Measurements from ENCODE around the gene ASCC3.

The ASCC3 gene

DNA sequence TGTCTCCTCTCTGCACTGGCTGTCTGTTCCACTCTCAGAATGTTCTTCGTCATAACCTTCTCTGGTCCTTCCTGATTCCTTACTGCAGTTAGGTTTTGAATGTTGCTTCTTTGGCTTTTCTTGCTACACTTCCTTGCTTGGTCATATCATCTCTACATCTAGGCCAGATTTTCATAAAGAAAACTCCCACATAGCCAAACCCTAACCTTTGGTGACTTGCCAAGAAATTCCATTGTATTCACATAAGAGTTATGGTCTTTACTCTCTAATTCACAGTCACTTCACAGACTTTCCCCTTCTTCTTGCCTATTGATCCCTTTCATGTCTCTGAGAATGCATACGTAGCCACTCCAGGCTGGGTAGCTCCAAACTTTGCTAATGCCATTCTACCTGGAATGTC lies 374.5 kb downstream of the ASCC3 start:
- no peaks in the 10 kb centered on the region for H3K27me3 Mint-ChIP-seq
- H3K4me1 Mint-ChIP-seq, result no peaks in the 10 kb centered on the region
- no peak overlapping the region for H3K27ac Mint-ChIP-seq
- H3K4me3 Mint-ChIP-seq, result no peak overlapping the region
- H3K9me3 Mint-ChIP-seq, result no peaks in the 10 kb centered on the region
- ATAC-seq, result no peak
- DNase-seq, result no peak

- Mint-ChIP-seq H3K4me1 (no peaks in the 10 kb centered on the region), H3K27ac (no peak overlapping the region), H3K27me3 (peaks cover 5% of the 10 kb centered on the region), H3K4me3 (no peak overlapping the region), H3K9me3 (no peaks in the 10 kb centered on the region)
- DNase-seq, result no peak
- ATAC-seq, result no peak
These were observed 376.1 kb downstream of the ASCC3 start for GRCh38 chr6:100504786-100505737.

- DNase-seq (no peak), ATAC-seq (no peak)
- H3K4me1 Mint-ChIP-seq, result no peaks in the 10 kb centered on the region
These were observed 378.0 kb downstream of the ASCC3 start for GRCh38 chr6:100503043-100503705.

DNA sequence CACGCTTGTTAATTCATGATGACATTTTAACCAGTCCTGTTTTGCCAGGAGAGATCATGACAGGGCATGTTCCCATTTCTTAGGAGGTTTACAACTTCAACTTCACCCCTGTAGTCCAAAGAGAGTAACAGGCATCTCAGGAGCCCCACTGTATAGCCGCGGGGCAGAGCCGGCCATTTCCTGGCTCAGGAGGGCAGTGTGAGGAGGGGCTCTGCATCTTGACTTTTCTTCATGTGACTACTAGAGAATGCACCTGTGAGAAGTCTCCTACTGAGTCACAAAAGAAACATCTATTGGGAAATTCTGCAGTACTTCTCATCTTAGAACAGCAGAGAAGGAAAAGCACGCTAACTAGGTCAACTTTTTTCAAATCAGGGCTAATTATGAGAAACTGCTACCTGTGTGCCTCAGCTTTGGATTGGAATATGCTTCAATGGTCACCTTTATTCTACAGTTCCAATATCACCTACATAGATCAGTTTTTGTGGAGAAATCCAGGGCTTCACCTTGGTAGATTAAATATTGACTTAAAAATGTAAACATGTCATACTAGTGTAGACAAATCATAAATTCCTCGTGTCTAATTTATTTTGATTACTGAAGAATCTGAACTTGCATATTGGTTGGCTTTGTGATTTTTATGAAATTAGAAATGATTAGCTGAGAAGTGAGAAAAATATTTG lies 387.8 kb downstream of the ASCC3 start:
- H3K27me3 Mint-ChIP-seq, result peaks cover 29% of the 10 kb centered on the region
- no peaks in the 10 kb centered on the region for H3K4me1 Mint-ChIP-seq
- H3K27ac Mint-ChIP-seq, result no peak overlapping the region
- ATAC-seq, result no peak
- H3K4me3 Mint-ChIP-seq, result no peak overlapping the region
- DNase-seq, result no peak
- H3K9me3 Mint-ChIP-seq, result peaks cover 5 to 7% of the 10 kb centered on the region in 2 donors

More at GRCh38 chr6:100503043-100503705, 378.0 kb downstream of the ASCC3 start:
- H3K27ac Mint-ChIP-seq, result no peak overlapping the region
- H3K27me3 Mint-ChIP-seq, result peaks cover 19% of the 10 kb centered on the region
- no peak overlapping the region for H3K4me3 Mint-ChIP-seq
- peaks cover 5 to 14% of the 10 kb centered on the region in 2 donors for H3K9me3 Mint-ChIP-seq

GRCh38 chr6:100491952-100492670 lies 389.0 kb downstream of the ASCC3 start:
- Mint-ChIP-seq H3K4me1 (no peaks in the 10 kb centered on the region), H3K9me3 (peaks cover 0 to 7% of the 10 kb centered on the region in 2 donors), H3K4me3 (no peak overlapping the region), H3K27me3 (peaks cover 37% of the 10 kb centered on the region), H3K27ac (peak overlapping the region in 1 of 2 donors; percentile 83)
- ATAC-seq, result no peak
- DNase-seq, result no peak

- no peak overlapping the region for H3K27ac Mint-ChIP-seq
- no peaks in the 10 kb centered on the region for H3K9me3 Mint-ChIP-seq
- ATAC-seq (no peak), DNase-seq (no peak)
- no peaks in the 10 kb centered on the region for H3K4me1 Mint-ChIP-seq
- H3K27me3 Mint-ChIP-seq, result peaks cover 46% of the 10 kb centered on the region
- H3K4me3 Mint-ChIP-seq, result no peak overlapping the region
These were observed 391.1 kb downstream of the ASCC3 start for GRCh38 chr6:100490065-100490464.

DNA sequence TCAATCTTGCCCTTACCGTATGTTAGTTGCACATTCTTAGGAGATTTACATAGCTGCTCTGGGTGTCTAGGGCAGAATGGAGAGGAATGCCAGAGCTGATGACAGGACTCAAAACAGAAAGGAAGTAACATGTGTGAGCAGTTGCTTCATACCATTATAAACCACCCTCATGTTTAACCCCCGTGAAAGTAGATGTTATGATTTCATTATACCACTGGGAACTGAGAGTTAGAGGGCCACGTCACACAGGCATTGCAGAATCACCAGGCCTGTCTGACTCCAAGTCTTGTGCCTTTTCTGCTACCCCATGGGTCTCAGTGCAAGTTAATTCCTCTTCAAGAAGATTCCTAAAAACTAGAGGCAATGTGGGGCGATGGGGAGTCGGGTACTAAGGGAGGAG lies 392.9 kb downstream of the ASCC3 start:
- DNase-seq (no peak), ATAC-seq (no peak)
- peaks cover 54% of the 10 kb centered on the region for H3K27me3 Mint-ChIP-seq
- no peak overlapping the region for H3K27ac Mint-ChIP-seq
- peaks cover 6% of the 10 kb centered on the region for H3K4me1 Mint-ChIP-seq
- H3K4me3 Mint-ChIP-seq, result no peak overlapping the region
- no peaks in the 10 kb centered on the region for H3K9me3 Mint-ChIP-seq

- Mint-ChIP-seq H3K4me3 (no peak overlapping the region), H3K27me3 (peaks cover 53% of the 10 kb centered on the region), H3K27ac (no peak overlapping the region), H3K4me1 (peaks cover 6% of the 10 kb centered on the region), H3K9me3 (no peaks in the 10 kb centered on the region)
- DNase-seq (no peak), ATAC-seq (no peak)
These were observed 393.5 kb downstream of the ASCC3 start for GRCh38 chr6:100487638-100488037.

DNA sequence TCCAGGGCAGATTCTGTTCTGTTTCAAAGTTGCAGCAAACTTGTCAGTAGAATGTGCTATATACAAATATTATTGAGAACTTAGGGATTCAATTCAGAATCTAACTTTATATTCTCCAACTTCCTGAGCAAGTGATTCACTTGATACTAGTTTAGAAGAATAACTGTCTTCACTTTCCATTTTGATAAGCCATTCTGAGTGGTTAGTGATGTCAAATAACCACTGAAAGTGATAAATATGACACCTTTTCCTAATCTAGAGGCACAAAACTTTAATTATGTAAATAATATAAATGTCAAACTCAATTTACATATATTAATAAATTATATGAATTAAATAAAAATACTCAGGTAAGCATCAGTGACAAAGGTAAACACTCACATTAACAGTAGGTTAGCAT lies 395.9 kb downstream of the ASCC3 start:
- no peak overlapping the region for H3K27ac Mint-ChIP-seq
- H3K4me1 Mint-ChIP-seq, result peaks cover 6% of the 10 kb centered on the region
- no peaks in the 10 kb centered on the region for H3K9me3 Mint-ChIP-seq
- DNase-seq, result no peak
- H3K27me3 Mint-ChIP-seq, result peaks cover 55% of the 10 kb centered on the region
- ATAC-seq, result no peak
- H3K4me3 Mint-ChIP-seq, result no peak overlapping the region

DNA sequence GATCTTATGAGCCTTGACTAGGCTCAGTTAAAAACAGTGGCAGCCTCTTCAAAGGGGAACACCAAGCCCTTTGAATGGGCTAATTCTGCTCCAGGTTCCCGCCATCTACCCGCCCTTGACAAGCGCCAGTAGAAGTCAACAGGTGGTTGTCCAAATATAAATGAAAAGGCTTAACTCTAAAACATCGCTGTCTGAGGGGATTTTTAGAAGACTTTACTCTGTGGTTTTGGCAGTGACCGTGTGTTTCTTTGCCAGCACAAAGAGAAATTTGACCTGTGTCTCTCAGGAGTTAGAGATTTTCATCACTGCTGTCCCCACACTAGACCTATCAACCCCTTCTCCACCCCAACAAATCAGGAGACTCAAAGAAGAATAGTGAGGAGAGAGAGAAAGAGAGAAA lies 396.7 kb downstream of the ASCC3 start:
- H3K9me3 Mint-ChIP-seq, result no peaks in the 10 kb centered on the region
- peaks cover 6% of the 10 kb centered on the region for H3K4me1 Mint-ChIP-seq
- no peak overlapping the region for H3K4me3 Mint-ChIP-seq
- ATAC-seq (no peak), DNase-seq (no peak)
- peaks cover 50% of the 10 kb centered on the region for H3K27me3 Mint-ChIP-seq
- H3K27ac Mint-ChIP-seq, result peak overlapping the region in 1 of 2 donors; percentile 3

GRCh38 chr6:100482698-100483097 lies 398.4 kb downstream of the ASCC3 start:
- peaks cover 45% of the 10 kb centered on the region for H3K27me3 Mint-ChIP-seq
- no peak for DNase-seq
- no peak for ATAC-seq
- H3K9me3 Mint-ChIP-seq, result no peaks in the 10 kb centered on the region
- peaks cover 6% of the 10 kb centered on the region for H3K4me1 Mint-ChIP-seq
- H3K4me3 Mint-ChIP-seq, result no peak overlapping the region
- H3K27ac Mint-ChIP-seq, result no peak overlapping the region

DNA sequence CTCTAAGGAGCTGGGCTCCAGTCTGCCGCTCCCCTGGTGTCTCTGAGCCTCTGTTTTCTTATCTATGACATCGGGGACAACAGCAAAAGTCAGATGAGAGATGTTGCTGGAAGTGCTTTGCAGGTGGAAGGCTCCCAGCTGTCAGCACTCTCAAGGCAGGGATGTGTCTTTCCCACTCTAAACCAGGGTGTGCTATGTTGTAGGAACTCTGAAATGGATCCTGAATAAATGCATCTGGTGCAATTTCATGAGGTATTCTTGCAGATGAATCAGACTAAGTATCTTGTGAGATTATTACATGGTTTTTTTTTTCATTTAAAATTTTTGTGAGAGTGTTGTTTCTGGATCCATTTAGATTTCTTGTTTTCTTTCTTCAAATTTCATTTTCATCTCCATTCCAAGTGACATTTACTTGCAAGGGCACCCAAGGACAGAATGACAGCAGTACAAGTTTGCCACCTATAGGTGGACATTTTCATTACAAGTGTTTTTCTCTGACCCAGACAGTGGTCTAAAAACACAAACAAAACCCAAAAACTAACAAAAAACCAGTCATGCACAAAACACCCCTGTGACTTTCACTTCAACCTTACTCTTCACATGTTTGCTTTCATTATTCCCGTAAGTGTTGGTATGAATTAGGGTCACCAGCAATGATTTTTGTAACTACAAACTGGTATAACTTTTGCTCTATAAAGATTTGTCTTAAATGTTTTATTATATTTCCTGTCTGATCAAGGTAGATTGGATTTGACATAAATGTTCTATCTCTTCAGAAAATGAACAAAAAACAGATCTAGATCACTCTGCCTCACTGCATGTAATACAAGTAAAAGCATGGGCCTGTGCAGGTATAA lies 401.7 kb downstream of the ASCC3 start:
- DNase-seq (no peak), ATAC-seq (peak; percentile 39)
- Mint-ChIP-seq H3K9me3 (no peaks in the 10 kb centered on the region), H3K27ac (no peak overlapping the region), H3K27me3 (peaks cover 51% of the 10 kb centered on the region), H3K4me3 (no peak overlapping the region), H3K4me1 (peaks cover under 1% of the 10 kb centered on the region)

GRCh38 chr6:100475554-100476320 lies 405.4 kb downstream of the ASCC3 start:
- DNase-seq, result no peak
- Mint-ChIP-seq H3K9me3 (no peaks in the 10 kb centered on the region), H3K4me1 (peaks cover 9% of the 10 kb centered on the region), H3K27ac (no peak overlapping the region), H3K27me3 (peaks cover 29% of the 10 kb centered on the region), H3K4me3 (no peak overlapping the region)
- peak; percentile 54 for ATAC-seq

GRCh38 chr6:100473182-100473581 lies 407.9 kb downstream of the ASCC3 start:
- peaks cover 23% of the 10 kb centered on the region for H3K27me3 Mint-ChIP-seq
- H3K9me3 Mint-ChIP-seq, result peaks cover 0 to under 1% of the 10 kb centered on the region in 2 donors
- no peak for DNase-seq
- no peak overlapping the region for H3K27ac Mint-ChIP-seq
- H3K4me1 Mint-ChIP-seq, result peaks cover 9% of the 10 kb centered on the region
- no peak overlapping the region for H3K4me3 Mint-ChIP-seq
- ATAC-seq, result no peak
